HepG2 (cell line): ENCODE data around the gene PCNX4. TPM values are rescaled to one million over a fixed set of nuclear protein-coding genes. Genes with fewer than 3 reads are reported as not detected.

ENCODE experiments used
- CC2D1A ChIP-seq: sonication (generic); formaldehyde crosslinking; IDR thresholded peaks from 2 replicates; pipeline ENCODE4 v1.8.1; 2023; ENCODE audit warnings: mild to moderate bottlenecking, missing genetic modification reagents
- CCAR2 ChIP-seq: fragments of 200-400 bp; formaldehyde crosslinking; optimal IDR thresholded peaks from 2 replicates; pipeline ENCODE3; 2018; ENCODE audit warnings: low read depth, mild to moderate bottlenecking, low read length, moderate library complexity
- CHD4 ChIP-seq: fragments of 200-600 bp; sonication (generic); IDR thresholded peaks from 2 replicates; pipeline ENCODE4 v1.7.0; 2017; ENCODE audit warnings: mild to moderate bottlenecking, low read length, borderline replicate concordance
- DRAP1 ChIP-seq: IDR thresholded peaks from 2 replicates; pipeline ENCODE4 v1.6.1; 2016; ENCODE audit warnings: missing genetic modification reagents, missing compliant biosample characterization
- FOXP1 ChIP-seq, 2 experiments: fragments of 450-650 bp in 1 of 2; IDR thresholded peaks; 2 replicates each; pipeline ENCODE4 v1.6.1; 2017 to 2018; ENCODE audit warnings: antibody characterized with exemption in 1 of 2
- NR2F1 ChIP-seq, 2 experiments: fragments of 450-650 bp in 1 of 2; formaldehyde crosslinking in 1 of 2; IDR thresholded peaks; 2 replicates each; pipeline versions ENCODE4 v1.5.0 to v1.6.1; 2016 to 2020; ENCODE audit warnings: mild to moderate bottlenecking in 1 of 2, missing compliant biosample characterization in 1 of 2, missing genetic modification reagents in 1 of 2, moderate library complexity in 1 of 2
- TCF12 ChIP-seq, 2 experiments: fragments of 450-650 bp in 1 of 2; sonication (generic) in 1 of 2; formaldehyde crosslinking in 1 of 2; IDR thresholded peaks; 2 replicates each; pipeline versions ENCODE4 v1.6.1 to v1.8.0; 2017 to 2022; ENCODE audit warnings: antibody characterized with exemption in 1 of 2, mild to moderate bottlenecking in 1 of 2, missing genetic modification reagents in 1 of 2, moderate library complexity in 1 of 2
- ZFP41 ChIP-seq: sonication (generic); formaldehyde crosslinking; IDR thresholded peaks from 2 replicates; pipeline ENCODE4 v1.4.0; 2020; ENCODE audit warnings: mild to moderate bottlenecking, missing genetic modification reagents, borderline replicate concordance
- ZKSCAN8 ChIP-seq: IDR thresholded peaks from 2 replicates; pipeline ENCODE4 v1.6.1; 2016; ENCODE audit warnings: borderline replicate concordance, missing genetic modification reagents, missing compliant biosample characterization
- ZNF407 ChIP-seq: sonication (generic); formaldehyde crosslinking; IDR thresholded peaks from one replicate; pipeline ENCODE4 v1.5.1; 2020; ENCODE audit warnings: mild to moderate bottlenecking, missing genetic modification reagents; ENCODE audit errors: not compliant biosample characterization
- ZNF503 ChIP-seq: sonication (generic); formaldehyde crosslinking; IDR thresholded peaks from 2 replicates; pipeline ENCODE4 v1.4.0; 2020; ENCODE audit warnings: missing genetic modification reagents
- ZNF510 ChIP-seq: sonication (generic); formaldehyde crosslinking; IDR thresholded peaks from 2 replicates; pipeline ENCODE4 v1.4.0; 2020; ENCODE audit warnings: low read depth, mild to moderate bottlenecking, missing genetic modification reagents
- ZNF576 ChIP-seq: sonication (generic); formaldehyde crosslinking; IDR thresholded peaks from 2 replicates; pipeline ENCODE4 v1.4.0; 2020; ENCODE audit warnings: mild to moderate bottlenecking, missing genetic modification reagents
- ZNF580 ChIP-seq: IDR thresholded peaks from 2 replicates; pipeline ENCODE4 v1.6.1; 2016; ENCODE audit warnings: low read depth, borderline replicate concordance
- ZNF775 ChIP-seq: sonication (generic); formaldehyde crosslinking; IDR thresholded peaks from 2 replicates; pipeline ENCODE4 v1.4.0; 2020; ENCODE audit warnings: missing genetic modification reagents, mild to moderate bottlenecking, moderate library complexity, borderline replicate concordance
- polyA plus RNA-seq, 8 experiments: library from polyadenylated mRNA; depleted of rRNA in 3 of 8; stranded (reverse) in 7 of 8; unstranded in 1 of 8; fragments of >200 nt; fragmentation: Illumina TruSeq in 4 of 8; extraction: Trizol in 4 of 8; gene quantifications; 2 replicates each; pipeline versions ENCODE4 v1.2.1 to v1.2.3, GENCODE V29; 2011 to 2016; ENCODE audit warnings: low read depth in 4 of 8, missing spikeins in 1 of 8, mixed read lengths in 1 of 8; ENCODE audit not compliant: insufficient read depth in 1 of 8
- total RNA-seq, 5 experiments: library from RNA; depleted of rRNA; stranded (reverse); fragments of >200 nt; fragmentation: Illumina TruSeq; extraction: Trizol; gene quantifications; 2 replicates each; pipeline ENCODE4 v1.2.3, GENCODE V29; 2016; ENCODE audit warnings: low read depth in 1 of 5

The PCNX4 gene
- total and polyA plus RNA-seq, 2 of the 13 experiments (the other 11 are each of a cell fraction or from before 2014, with no cell fraction given): 28.6 to 43.0 TPM

GRCh38 chr14:60091550-60092525 lies at the start of gene PCNX4 (continued):
- TF ChIP-seq ZNF503 (CRISPR knock-in tag): no peak; the same call in none of the 2 replicates
- TF ChIP-seq ZNF576 (CRISPR knock-in tag): no peak
- no peak for TF ChIP-seq CCAR2
- TF ChIP-seq ZNF510 (CRISPR knock-in tag): peak; percentile 97; the same call in 1 of the 2 replicates
- TF ChIP-seq CC2D1A (CRISPR knock-in tag): 0 out of 2 replicates have a peak, but pooled peaks have one; percentile 48
- TF ChIP-seq CHD4: no peak
- peak; percentile 92 for TF ChIP-seq ZNF407 (CRISPR knock-in tag)
- peak; percentile 81 for TF ChIP-seq ZKSCAN8 (CRISPR knock-in tag)
- no peak for TF ChIP-seq TCF12 (IDR thresholded peaks at IDR 0.05)
- TF ChIP-seq TCF12 (CRISPR knock-in tag; IDR thresholded peaks at IDR 0.05): no peak
- TF ChIP-seq ZFP41: no peak
- no peak for TF ChIP-seq FOXP1 (IDR thresholded peaks at IDR 0.05)
- TF ChIP-seq FOXP1 (CRISPR knock-in tag; IDR thresholded peaks at IDR 0.05): 0 out of 2 replicates have a peak, but pooled peaks have one; percentile 6
- TF ChIP-seq DRAP1 (CRISPR knock-in tag): peak; percentile 92
- TF ChIP-seq ZNF580: peak; percentile 95
- TF ChIP-seq NR2F1 (CRISPR knock-in tag; IDR thresholded peaks at IDR 0.05): no peak; a peak in 1 of 4 replicates
- peak; percentile 92 for TF ChIP-seq ZNF775 (CRISPR knock-in tag)
